Spleen (tissue), 11 donors: ENCODE data around the gene MINDY4B. TPM values are rescaled to one million over a fixed set of nuclear protein-coding genes. Genes with fewer than 3 reads are reported as not detected.

Source experiments
- DNase-seq: peaks from one replicate; pipeline ENCODE4 v3.0.0-alpha.2; 2020
- H3K27ac ChIP-seq, 8 donors: fragments of 200-600 bp; sonication (generic) in 7 of 8; 1 replicate in 4 of 8; 2 replicates in 4 of 8; pipeline versions ENCODE4 v1.5.0 to v1.8.0; 2016 to 2021; ENCODE audit warnings: inconsistent platforms in 4 of 8, mild to moderate bottlenecking in 4 of 8, moderate library complexity in 1 of 8
- H3K27me3 ChIP-seq, 7 donors: fragments of 200-600 bp; sonication (generic) in 6 of 7; replicated peaks in 1 of 7; 1 replicate in 4 of 7; 2 replicates in 3 of 7; pipeline versions ENCODE4 v1.5.0 to v1.8.0; 2016 to 2021; ENCODE audit warnings: inconsistent platforms in 3 of 7, mild to moderate bottlenecking in 1 of 7
- H3K36me3 ChIP-seq, 6 donors: fragments of 200-600 bp; sonication (generic) in 5 of 6; 1 replicate in 4 of 6; 2 replicates in 2 of 6; pipeline versions ENCODE4 v1.5.0 to v1.8.0; 2016 to 2021; ENCODE audit warnings: inconsistent platforms in 2 of 6
- H3K4me1 ChIP-seq, 6 donors: fragments of 200-600 bp; sonication (generic) in 5 of 6; 1 replicate in 3 of 6; 2 replicates in 3 of 6; pipeline versions ENCODE4 v1.5.0 to v1.8.0; 2016 to 2021; ENCODE audit warnings: inconsistent platforms in 3 of 6
- H3K4me3 ChIP-seq, 8 donors: fragments of 200-600 bp; sonication (generic) in 7 of 8; 1 replicate in 4 of 8; 2 replicates in 4 of 8; pipeline versions ENCODE4 v1.5.0 to v1.8.0; 2016 to 2021; ENCODE audit warnings: inconsistent platforms in 4 of 8, mild to moderate bottlenecking in 4 of 8, moderate library complexity in 2 of 8
- H3K9me3 ChIP-seq, 8 donors: fragments of 200-600 bp; sonication (generic) in 7 of 8; 1 replicate in 4 of 8; 2 replicates in 4 of 8; pipeline versions ENCODE4 v1.5.0 to v1.8.0; 2016 to 2021; ENCODE audit warnings: inconsistent platforms in 4 of 8
- POLR2A ChIP-seq, 3 donors: fragments of 450-650 bp; IDR thresholded peaks; one replicate each; pipeline ENCODE4 v1.5.1; 2017; ENCODE audit warnings: antibody characterized with exemption in 3 of 3, mild to moderate bottlenecking in 1 of 3
- POLR2AphosphoS5 ChIP-seq, 3 donors: sonication (generic); formaldehyde crosslinking; IDR thresholded peaks; one replicate each; pipeline ENCODE4 v1.5.1; 2017; ENCODE audit warnings: antibody characterized with exemption in 3 of 3
- WGBS, 5 donors: extraction: QIAGEN DNeasy Blood & Tissue Kit in 3 of 5; methylation state at CpG; one replicate each; pipeline versions ENCODE4 v1.1.5 to v1.1.7; 2013 to 2018; 5-methylcytosine and 5-hydroxymethylcytosine counted together
- intact Hi-C: fragments of 100-400 bp; cut with DNase I; formaldehyde crosslinking; loops from one replicate; pipeline ENCODE4 v1.15.0; 2023; ENCODE audit warnings: low total_unique reads
- polyA plus RNA-seq, 3 donors: library from polyadenylated mRNA; stranded (reverse); fragments of 200-250 nt; gene quantifications; one replicate each; pipeline ENCODE4 v1.2.1, GENCODE V29; 2013
- total RNA-seq, 7 donors: library from RNA; depleted of rRNA in 3 of 7; stranded (reverse); fragments of >200 nt in 3 of 7; fragmentation: NEBNext Ultra II Directional in 4 of 7; extraction: Animal tissue kit (Norgen Biotek cat#: 25700) in 4 of 7; gene quantifications; one replicate each; pipeline versions ENCODE4 v1.1.0 to v1.2.1, GENCODE V29; 2016 to 2021
- TF ChIP-seq, protein P1 (sequence below), 11 experiments: fragments of 200-600 bp in 7 of 11; fragments of 450-650 bp in 4 of 11; sonication (generic) in 4 of 11; IDR thresholded peaks in 8 of 11; conservative IDR thresholded peaks in 3 of 11; 1 replicate in 7 of 11; 2 replicates in 4 of 11; pipeline versions ENCODE4 v1.4.0 to v1.8.0; 2016 to 2021; ENCODE audit warnings: antibody characterized with exemption in 11 of 11, inconsistent platforms in 4 of 11, mild to moderate bottlenecking in 1 of 11
- donor health status: healthy with polysubstance abuse.
- donor health status: DM: no; HTN: no; CAD: no; lungs with moderate emphysema.
- donor health status: DM: no; HTN: no; CAD: no.
- donor health status: Bipolar disorder and iron deficiency.
- donor health status: healthy.
- donor health status: DM: no; HTN: no; CAD: no.
- donor health status: DM: yes; HTN: yes; CAD: no.

MINDY4B gene
- total and polyA plus RNA-seq, 10 donors: not detected

DNA sequence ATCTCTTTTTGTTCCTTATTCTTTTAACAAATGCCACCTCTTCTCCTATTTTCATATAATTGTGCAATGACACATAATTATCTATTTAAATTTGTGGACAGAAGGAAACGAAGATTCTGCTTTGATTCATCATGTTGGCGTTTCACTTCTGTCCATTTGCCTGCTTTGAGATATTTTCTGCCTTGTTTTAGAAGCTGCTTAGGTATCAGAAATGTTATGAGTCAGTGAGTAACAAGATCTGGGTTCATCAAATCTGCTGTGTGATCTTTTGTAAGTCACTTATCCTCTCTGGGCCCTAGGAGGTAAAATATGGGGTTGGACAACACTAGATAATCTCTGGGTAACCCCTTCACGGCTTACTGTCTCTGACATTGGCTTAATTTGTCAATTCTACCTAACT lies 7.3 kb upstream of the MINDY4B start:
- Histone ChIP-seq H3K9me3 (no peaks in the 10 kb centered on the region), H3K27ac (no peak overlapping the region), H3K4me1 (no peaks in the 10 kb centered on the region), H3K4me3 (no peak overlapping the region), H3K36me3 (no peaks in the 10 kb centered on the region), H3K27me3 (no peaks in the 10 kb centered on the region)
- no peak for DNase-seq
- TF ChIP-seq POLR2A (IDR thresholded peaks at IDR 0.05) (no peak), POLR2AphosphoS5 (IDR thresholded peaks at IDR 0.05) (no peak)
- TF ChIP-seq, protein P1, sequence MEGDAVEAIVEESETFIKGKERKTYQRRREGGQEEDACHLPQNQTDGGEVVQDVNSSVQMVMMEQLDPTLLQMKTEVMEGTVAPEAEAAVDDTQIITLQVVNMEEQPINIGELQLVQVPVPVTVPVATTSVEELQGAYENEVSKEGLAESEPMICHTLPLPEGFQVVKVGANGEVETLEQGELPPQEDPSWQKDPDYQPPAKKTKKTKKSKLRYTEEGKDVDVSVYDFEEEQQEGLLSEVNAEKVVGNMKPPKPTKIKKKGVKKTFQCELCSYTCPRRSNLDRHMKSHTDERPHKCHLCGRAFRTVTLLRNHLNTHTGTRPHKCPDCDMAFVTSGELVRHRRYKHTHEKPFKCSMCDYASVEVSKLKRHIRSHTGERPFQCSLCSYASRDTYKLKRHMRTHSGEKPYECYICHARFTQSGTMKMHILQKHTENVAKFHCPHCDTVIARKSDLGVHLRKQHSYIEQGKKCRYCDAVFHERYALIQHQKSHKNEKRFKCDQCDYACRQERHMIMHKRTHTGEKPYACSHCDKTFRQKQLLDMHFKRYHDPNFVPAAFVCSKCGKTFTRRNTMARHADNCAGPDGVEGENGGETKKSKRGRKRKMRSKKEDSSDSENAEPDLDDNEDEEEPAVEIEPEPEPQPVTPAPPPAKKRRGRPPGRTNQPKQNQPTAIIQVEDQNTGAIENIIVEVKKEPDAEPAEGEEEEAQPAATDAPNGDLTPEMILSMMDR (IDR thresholded peaks at IDR 0.05 in 8 of 11, conservative IDR thresholded peaks at IDR 0.05 in 3 of 11): no peak
- 50 to 57% (median 56%) methylated on average over 3 of the region's 3 CpGs for WGBS, 5 donors
- intact Hi-C loops: no loop called here

- DNase-seq: no peak
- intact Hi-C loops: no loop called here
Measured at GRCh38 chr3:150911771-150912170, 6.5 kb upstream of the MINDY4B start.

GRCh38 chr3:150906461-150906860 lies 1.2 kb upstream of the MINDY4B start:
- H3K27ac ChIP-seq: no peak overlapping the region
- intact Hi-C loops: no loop called here
- H3K4me1 ChIP-seq: no peaks in the 10 kb centered on the region
- no peaks in the 10 kb centered on the region for H3K9me3 ChIP-seq
- no peak overlapping the region for H3K4me3 ChIP-seq
- DNase-seq: no peak
- TF ChIP-seq POLR2AphosphoS5 (IDR thresholded peaks at IDR 0.05) (no peak), POLR2A (IDR thresholded peaks at IDR 0.05) (no peak)
- TF ChIP-seq, protein P1 (IDR thresholded peaks at IDR 0.05 in 8 of 11, conservative IDR thresholded peaks at IDR 0.05 in 3 of 11): no peak
- H3K36me3 ChIP-seq: no peaks in the 10 kb centered on the region
- H3K27me3 ChIP-seq: no peaks in the 10 kb centered on the region
- 39 to 71% (median 56%) methylated on average over 1 of the region's 1 CpG for WGBS, 5 donors

More at GRCh38 chr3:150911771-150912170, 6.5 kb upstream of the MINDY4B start:
- no peak overlapping the region for H3K27ac ChIP-seq
- H3K27me3 ChIP-seq: no peaks in the 10 kb centered on the region
- H3K4me3 ChIP-seq: no peak overlapping the region
- H3K36me3 ChIP-seq: no peaks in the 10 kb centered on the region
- no peaks in the 10 kb centered on the region for H3K9me3 ChIP-seq
- no peak for TF ChIP-seq POLR2AphosphoS5 (IDR thresholded peaks at IDR 0.05)
- TF ChIP-seq, protein P1 (IDR thresholded peaks at IDR 0.05 in 8 of 11, conservative IDR thresholded peaks at IDR 0.05 in 3 of 11): no peak
- no peak for TF ChIP-seq POLR2A (IDR thresholded peaks at IDR 0.05)
- no peaks in the 10 kb centered on the region for H3K4me1 ChIP-seq

GRCh38 chr3:150905746-150906145 lies 507 bp upstream of the MINDY4B start:
- Histone ChIP-seq H3K9me3 (no peaks in the 10 kb centered on the region), H3K36me3 (no peaks in the 10 kb centered on the region), H3K27ac (no peak overlapping the region), H3K27me3 (no peaks in the 10 kb centered on the region), H3K4me3 (no peak overlapping the region), H3K4me1 (no peaks in the 10 kb centered on the region)
- TF ChIP-seq POLR2A (IDR thresholded peaks at IDR 0.05): no peak
- intact Hi-C loops: no loop called here
- no peak for DNase-seq
- WGBS, 5 donors: 87 to 98% (median 93%) methylated on average over 1 of the region's 1 CpG

DNA sequence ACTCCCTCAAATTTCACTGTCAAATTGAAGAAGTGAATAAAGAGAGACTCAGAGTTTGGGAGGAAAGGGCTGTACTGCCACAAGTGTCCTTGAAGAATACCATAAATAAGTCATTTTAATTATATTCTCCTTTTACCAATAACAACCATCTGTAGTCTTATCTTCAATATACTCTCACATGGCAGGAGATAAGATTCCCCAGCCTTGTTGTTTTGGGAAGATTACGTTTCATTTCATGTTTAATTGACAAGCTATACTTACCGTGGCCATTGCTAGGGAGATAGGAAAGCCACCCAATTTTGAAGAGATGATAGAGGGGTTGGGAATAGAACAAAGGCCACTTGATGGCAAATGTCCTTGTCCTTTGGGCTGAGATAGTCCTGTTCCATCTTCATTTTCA lies 2.3 kb downstream of the MINDY4B start:
- TF ChIP-seq POLR2AphosphoS5 (IDR thresholded peaks at IDR 0.05): no peak
- TF ChIP-seq, protein P1 (IDR thresholded peaks at IDR 0.05 in 8 of 11, conservative IDR thresholded peaks at IDR 0.05 in 3 of 11): no peak
- no peak for TF ChIP-seq POLR2A (IDR thresholded peaks at IDR 0.05)
- Histone ChIP-seq H3K27ac (no peak overlapping the region), H3K27me3 (no peaks in the 10 kb centered on the region), H3K9me3 (no peaks in the 10 kb centered on the region), H3K36me3 (no peaks in the 10 kb centered on the region), H3K4me3 (no peak overlapping the region), H3K4me1 (no peaks in the 10 kb centered on the region)
- DNase-seq: no peak
- intact Hi-C loops: no loop called here
- 72 to 92% (median 79%) methylated on average over 2 of the region's 2 CpGs for WGBS, 5 donors
